GM04503 (cell line): ENCODE results near the gene TOLLIP.
"Not testable (repeated sequence)": the region's sequence is repeated elsewhere in the genome, so short reads cannot be mapped to it uniquely, and the experiment has no call there.

Source experiments
- DNase-seq: peaks from one replicate; pipeline ENCODE4 v3.0.0-alpha.2; 2012; ENCODE audit warnings: low read depth

TOLLIP gene

DNA sequence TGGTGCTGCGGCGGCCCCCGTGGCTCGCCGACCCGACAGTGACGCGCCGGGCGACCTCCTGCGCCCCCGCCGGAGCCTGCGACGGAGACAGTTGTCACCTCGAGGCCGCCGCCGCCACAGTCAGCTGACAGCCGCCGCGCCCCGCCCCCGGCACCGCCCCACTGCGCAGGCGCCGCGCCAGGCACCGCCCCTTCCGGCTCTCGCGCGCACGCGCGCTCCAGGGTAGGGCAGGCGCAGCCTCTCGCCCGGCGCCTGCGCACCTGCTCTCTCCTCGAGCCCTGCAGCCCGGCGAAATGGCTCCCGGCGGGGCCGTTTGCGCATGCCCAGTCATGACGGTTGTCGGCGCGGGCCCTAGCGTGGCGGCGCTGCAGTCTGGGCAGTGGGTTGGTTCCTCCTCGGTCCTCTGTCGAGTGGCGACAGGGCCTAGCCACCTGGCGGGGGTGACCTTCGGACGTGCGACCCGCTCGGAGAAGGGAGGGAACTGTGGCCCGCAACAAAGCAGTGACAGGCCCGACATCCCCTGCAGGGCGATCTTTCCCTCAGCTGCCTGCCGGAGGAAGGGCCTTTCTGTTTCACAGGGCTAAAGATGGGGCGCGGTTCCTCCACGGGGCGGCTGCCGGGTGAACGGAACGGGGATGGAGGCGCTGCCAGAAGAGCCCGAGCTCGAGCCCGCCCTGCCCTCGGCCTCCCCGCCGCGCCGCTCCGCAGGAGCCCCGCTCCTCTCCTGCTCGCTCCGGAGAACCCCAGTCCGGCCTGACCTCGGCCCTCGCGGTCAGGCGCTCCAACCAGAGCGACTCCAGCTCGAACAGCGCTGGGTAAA is at the start of gene TOLLIP:
TOLLIP (minus strand) TSS at position 135 of the 820 bp plus-strand sequence; CDS start at position 1, 134 bp downstream.
- DNase-seq, result peak; percentile 33

DNA sequence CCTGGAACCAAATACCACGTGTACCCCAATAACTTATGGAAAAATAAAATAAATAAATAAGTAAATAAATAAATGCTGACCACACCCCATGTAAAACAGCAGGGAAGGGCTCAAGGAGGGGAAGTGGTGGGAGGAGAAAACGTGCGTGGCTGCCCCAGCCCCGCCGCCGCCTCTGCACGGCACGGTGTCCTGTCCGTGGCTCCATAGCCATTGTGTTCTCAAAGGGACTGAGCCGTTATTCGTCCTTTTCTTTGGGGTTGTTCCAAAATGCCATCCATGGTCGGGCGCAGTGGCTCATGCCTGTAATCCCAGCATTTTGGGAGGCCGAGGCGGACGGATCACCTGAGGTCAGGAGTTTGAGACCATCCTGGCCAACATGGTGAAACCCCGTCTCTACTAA is 49.5 kb upstream of the TOLLIP start:
- not testable (repeated sequence) for DNase-seq

DNA sequence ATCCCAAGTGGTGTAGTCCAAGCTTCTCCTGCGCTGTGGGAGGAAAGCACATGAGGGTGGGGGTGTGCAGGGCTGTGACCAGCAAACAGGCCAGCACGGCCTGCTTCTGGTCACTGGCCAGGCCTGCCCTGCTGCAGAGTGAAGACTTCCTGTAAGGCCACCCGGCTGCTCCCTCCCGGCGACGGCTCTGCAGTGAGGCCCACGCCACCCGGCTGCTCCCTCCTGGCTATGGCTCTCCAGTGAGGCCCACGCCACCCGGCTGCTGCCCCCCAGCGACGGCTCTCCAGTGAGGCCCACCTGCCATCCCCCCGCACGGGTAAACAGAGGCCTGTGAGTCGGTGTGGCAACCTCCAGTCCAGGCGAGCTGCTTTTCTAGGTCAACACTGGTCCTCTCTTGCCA is 48.9 kb upstream of the TOLLIP start:
- no peak for DNase-seq

DNA sequence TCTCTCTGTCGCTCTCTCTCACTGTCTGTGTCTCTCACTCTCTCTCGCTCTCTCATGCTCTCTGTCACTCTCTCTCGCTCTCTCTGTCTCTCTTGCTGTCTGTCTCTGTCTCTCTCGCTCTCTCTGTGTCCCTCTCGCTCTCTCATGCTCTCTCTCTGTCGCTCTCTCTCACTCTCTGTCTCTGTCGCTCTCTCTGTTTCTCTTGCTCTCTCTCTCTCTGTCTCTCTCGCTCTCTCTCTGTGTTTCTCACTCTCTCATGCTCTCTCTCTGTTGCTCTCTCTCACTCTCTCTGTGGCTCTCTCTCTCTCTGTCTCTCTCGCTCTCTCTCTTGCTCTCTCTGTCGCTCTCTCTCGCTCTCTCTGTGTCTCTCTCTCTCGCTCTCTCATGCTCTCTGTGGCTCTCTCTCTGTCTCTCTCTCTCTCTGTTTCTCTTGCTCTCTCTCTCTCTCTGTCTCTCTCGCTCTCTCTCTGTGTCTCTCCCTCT is 47.1 kb upstream of the TOLLIP start:
- DNase-seq, result no peak

DNA sequence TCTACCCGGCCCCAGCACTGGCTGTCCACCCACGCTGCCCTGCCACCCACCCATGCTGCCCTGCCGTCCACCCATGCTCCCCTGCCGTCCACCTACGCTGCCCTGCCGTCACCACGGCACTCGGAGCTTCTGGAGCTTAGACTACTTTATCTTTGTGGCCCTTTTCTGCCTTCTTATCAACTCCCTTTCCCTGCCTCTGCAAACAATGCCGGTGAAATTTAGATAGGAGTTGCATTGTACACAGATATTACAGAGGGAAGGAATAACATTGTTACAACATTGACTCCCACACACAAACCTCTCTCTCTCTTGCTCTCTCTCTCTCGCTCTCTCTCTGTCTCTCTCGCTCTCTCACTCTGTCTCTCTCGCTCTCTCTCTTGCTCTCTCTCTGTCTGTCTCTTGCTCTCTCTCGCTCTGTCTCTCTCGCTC is 46.6 kb upstream of the TOLLIP start:
- DNase-seq, result no peak

DNA sequence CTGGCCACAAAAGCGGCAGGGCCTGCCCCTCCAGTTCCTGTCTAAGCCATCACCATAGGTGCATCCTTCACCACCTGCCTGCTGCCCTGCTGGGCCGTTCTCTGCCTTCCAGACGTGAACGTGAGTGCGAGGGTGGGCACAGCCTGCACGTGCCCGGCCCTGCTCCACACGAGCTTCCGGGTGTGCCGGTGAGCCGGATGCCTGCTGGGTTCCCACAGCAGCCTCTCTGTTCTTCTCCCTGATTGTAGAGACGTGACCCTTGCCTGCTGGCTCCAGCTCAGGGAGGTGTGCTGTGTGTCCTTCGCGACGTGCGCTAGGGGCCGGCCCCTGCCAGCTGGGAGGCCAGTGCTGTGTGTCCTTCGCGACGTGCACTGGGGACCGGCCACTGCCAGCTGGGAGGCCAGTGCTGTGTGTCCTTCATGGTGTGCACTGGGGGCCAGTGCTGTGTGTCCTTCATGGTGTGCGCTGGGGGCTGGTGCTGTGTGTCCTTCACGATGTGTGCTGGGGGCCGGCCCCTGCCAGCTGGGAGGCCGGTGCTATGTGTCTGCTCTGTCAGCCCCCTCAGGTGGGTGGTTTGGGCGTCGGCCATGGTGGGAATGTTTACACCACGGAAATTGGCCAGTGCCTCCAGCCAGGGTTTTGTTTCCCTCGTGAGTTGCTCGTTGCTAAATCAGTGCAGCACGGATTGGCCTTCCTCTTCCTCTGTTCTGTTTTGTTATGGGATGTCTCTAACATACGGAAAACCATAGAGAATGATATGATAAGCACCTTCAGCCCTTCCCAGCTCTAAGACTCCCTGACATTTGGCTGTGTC is 44.9 kb upstream of the TOLLIP start:
- no peak for DNase-seq

DNA sequence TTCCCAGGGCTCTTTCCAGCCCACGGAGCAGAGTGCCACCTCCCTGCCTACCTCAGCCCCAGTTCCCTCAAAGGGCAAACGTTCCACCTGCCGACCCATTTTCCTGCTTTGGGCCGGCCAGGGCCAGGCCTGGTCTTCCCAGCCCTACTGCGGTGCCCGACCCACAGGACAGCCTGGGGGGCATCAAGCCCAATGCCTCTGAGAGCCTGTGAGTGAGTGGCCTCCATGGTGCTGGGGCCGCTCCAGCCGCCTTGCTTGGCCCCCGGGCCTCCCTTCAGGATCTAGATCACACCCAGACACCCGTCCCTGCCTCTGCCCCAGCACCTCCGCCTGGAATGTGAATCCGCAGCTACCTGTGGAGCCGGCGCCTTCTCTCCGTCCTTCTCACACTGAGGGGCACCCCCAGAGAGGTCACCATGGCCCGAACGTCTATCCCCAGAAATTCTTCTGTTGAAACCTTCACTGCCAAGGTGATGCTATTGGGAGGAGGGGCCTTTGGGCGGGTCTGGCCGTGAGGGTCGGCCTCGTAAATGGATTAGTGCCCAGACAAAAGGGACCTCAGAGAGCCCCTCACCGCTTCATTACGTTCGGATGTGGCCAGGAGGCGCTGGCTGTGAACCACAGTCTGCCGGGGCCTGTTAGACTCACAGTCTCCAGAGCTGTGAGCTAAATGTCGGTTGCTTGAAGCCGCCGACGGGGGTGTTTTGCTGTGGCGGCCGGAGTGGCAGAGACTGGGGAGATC is 44.1 kb upstream of the TOLLIP start:
- no peak for DNase-seq

DNA sequence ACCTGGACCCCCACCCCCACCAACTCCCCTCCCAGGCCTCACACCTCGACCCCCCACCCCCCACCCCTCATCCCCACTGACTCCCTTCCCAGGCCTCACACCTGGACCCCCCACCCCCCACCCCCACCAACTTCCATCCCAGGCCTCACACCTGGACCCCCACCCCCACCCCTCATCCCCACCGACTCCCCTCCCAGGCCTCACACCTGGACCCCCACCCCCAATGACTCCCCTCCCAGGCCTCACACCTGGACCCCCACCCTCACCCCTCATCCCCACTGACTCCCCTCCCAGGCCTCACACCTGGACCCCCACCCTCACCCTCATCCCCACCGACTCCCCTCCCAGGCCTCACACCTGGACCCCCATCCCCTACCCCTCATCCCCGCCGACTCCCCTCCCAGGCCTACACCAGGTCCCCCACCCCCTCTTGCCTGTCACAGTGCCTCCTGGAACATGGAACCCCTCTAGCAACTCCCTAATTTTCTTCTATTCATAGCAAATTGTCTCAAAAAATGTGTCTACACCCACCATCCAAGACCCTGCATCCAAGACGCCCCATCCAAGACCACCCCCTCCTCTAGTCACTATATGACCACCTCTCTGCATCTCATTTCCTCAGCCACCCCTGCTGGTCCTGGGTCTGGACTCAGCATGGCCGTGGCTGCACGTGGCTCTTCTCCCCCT is 43.4 kb upstream of the TOLLIP start:
- no peak for DNase-seq

DNA sequence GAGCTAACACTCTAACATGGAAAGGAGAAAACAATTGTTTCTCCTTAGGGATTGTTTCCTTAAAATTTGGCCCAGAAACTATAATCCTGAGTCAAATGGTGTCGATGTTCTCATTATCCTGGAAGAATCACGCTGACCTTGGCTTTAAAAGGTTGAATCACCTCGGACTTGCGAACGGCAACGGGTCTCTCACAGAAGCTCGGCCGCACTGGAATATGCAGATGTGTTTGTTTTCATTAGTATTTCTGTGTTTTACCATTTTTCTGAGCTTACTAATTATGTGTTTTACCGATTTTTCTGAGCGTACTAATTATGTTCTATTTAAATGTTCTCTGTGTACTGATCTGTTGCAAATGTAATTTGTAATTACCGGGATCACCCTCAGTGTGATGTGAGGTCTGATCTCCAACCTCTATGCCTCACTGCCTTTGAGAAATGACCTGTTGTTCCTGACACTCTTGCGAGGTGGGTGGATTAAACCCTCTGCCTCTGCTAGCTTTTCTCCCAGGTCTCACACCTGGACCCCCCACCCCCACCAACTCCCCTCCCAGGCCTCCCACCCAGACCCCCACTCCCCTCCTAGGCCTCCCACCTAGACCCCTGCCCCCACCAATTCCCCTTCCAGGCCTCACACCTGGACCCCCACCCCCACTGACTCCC is 42.0 kb upstream of the TOLLIP start:
- no peak for DNase-seq

DNA sequence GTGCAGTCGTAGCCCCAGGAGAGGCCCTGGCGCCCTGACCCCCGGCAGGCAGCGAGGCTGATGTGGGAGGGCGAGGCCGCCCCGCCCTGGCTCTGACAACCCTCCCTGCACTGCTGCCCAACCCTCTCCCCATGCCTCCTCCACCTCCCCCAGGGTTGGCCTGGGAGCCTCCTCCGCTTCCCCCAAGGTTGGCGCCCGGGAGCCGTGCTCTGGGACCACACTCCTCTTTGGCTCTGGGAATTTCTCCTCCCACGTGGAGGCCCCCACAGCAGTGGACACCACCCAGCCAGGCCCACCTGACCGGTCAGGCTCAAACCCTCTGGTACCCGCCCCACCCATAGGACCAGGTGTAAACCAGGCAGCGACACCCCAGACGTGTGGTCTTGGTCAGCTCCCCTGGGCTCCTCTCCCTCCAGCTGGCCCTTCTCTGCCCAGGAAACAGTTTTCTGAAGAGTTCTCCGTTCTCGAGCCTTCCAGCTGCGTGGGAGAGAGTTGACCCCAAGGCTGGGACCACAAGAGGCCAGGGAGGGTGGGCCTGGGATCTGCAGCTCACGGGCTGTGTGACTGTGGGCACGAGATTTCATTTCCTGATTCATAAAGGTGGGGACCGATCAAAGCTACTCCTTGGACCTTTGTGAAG is 40.8 kb upstream of the TOLLIP start:
- DNase-seq, result no peak

DNA sequence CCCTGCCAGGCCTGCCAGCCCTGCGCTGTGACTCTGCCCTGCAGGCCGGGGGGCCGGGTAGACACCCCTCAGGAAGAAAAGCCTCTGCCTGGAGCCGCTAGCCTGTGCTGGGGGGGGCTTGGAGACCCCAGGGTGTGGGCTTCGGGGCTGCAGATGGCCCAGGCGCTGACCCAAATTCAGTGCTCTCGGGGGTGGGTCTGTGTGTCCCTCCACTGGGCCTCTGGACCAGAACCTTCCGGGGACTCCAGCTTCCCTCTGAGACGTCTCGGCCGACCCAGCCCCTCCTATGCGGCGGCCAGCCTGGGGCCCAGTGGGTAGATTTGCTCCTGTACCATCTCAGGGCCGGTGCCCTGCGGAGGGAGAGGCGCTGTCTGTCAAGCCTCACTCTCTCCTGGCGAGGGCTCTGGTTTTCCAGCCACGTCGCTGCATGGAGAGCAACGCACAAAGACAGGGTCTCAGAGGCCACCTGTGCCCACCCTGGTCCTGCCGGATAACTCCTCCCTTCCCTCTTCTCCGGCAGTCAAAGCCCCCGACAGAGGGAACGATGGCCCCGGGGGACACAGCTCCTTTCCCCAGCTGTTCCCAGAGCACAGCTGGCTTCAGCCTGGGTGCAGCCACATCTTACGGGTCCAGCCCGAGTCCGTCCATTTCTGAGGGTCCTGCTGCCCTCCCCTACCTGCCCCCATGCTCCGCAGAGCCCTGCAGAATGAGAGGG is 40.1 kb upstream of the TOLLIP start:
- no peak for DNase-seq

DNA sequence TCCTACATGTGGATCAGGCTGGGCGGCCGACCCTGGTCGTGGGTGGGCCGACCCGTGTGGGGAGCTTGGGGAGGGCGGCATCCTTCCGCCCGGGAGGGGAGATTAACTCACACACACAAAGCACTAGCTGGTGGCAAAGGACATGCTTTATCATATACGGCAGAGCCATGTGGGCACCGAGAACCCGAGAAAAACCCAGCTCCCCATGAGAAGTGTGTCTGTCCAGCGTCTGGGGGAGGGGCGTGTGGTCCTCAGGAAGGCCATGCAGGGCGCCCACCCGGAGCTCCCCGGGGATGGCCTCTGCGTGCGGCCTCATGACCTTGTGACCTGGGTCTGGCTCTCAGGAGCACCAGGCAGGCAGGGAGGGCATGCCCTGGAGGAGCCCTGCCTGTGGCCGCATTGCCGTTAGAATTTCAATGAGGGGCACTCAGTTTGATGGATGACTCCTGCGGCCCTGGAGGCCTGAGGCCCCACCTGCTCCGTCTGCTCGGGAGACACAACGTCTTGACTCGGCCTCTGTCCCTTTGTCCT is 39.4 kb upstream of the TOLLIP start:
- no peak for DNase-seq

DNA sequence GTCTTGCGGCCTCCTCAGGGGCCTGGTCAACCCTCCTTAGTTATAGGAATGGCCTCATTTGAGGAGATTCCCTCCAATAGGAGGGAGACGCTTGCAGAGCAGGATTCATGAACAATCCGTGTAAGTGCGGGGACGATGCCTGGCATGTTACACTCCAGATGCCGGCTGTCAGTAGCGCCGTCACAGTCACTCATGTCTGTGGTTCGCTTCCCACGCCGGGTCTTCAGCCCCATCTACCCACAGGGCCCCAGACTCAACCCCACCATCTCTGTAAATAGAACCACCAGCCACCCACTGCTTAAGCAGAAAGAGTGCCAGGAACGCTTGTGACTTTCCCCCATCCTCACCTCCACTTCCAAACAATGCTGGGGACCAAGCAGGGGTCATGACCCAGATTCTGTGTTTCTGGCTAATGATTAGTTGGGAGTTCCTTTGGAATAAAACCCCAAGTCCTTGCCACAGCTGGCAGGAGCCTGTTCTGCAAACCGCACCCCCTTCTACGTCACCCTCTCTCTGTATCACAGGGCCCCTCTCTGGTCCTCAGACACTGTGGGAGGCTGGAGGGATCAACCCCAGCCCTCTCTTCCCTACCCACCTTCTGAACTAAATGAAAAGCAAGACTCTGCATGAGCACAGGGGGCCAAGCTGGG is 38.8 kb upstream of the TOLLIP start:
- no peak for DNase-seq

DNA sequence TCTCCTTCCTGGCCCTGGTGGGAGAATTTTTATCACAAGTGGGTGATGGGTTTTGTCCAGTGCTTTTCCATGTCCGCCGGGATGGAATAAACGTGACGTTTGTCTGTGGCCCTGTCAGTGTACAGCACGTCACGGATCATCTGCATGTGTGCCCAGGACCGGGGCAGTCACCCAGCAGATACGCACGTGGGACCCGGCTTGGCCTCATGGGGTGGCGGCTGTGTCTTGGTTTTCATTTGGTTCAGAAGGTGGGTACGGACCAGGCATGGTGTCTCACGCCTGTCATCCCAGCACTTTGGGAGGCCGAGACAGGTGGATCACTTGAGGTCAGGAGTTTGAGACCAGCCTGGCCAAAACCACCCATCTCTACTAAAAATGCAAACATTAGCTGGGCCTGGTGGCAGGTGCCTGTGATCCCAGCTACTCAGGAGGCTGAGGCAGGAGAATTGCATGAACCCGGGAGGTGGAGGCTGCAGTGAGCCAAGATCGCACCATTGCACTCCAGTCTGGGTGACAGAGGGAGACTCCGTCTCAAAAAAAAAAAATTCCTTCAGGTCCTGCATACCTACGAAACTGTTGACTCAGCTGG is 38.1 kb upstream of the TOLLIP start:
- DNase-seq, result not testable (repeated sequence)

DNA sequence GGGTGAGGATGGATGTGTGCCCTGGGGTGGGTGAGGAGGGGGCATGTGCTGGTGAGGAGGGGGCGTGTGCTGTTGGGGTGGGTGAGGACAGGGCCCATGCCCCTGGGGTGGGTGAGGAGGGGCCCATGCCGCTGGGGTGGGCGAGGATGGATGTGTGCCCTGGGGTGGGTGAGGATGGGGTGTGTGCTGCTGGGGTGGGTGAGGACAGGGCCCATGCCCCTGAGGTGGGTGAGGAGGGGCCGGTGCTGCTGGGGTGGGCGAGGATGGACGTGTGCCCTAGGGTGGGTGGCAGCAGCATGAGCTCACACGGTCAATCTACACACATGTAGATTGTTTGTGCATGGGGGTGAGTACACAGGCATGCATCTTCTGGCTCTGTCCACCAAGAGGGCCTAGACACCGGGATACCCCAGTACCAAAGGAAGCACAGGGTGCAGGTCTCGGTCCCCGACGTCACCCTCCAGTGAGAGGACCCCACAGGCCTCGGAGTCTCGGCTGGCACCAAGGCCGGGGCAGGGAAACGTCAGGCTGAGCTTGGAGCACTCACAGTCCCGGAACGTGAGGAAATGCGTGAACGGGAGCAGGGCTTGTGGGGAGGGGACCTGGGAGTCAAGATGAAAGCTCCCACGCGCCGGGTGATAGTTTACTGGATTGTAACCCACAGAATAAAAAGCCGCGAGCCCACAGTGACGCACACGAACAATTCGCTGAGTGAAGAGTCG is 37.4 kb upstream of the TOLLIP start:
- DNase-seq, result no peak

DNA sequence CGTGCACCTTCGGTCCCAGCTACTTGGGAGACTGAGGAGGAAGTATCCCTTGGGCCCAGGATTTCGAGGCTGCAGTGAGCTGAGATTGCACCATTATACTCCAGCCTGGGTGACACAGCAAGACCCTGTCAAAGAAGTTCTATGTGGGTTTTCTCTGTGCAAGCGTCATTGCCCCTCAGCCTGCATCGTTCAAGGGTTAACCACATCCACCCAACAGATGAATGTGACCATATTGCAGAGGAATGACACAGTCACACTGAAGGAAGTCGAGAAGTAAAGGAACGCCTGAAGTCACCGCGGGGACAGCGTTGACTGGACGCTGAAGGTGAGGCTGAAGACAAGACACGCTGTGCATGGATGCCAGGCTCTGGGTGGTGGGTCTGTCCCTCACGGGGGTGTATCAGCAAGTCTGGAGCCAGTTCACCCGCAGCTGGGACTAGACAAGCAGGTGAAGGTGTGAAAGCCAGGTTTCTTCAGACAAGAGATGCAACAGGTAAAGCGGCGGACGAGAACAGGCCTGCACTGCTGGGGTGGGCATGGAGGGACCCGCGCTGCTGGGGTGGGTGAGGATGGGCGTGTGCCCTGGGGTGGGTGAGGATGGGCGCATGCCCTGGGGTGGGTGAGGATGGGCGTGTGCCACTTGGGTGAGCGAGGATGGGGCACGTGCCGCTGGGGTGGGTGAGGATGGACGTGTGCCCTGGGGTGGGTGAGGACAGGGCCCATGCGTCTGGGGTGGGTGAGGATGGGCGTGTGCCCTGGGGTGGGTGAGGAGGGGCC is 36.5 kb upstream of the TOLLIP start:
- no peak for DNase-seq

DNA sequence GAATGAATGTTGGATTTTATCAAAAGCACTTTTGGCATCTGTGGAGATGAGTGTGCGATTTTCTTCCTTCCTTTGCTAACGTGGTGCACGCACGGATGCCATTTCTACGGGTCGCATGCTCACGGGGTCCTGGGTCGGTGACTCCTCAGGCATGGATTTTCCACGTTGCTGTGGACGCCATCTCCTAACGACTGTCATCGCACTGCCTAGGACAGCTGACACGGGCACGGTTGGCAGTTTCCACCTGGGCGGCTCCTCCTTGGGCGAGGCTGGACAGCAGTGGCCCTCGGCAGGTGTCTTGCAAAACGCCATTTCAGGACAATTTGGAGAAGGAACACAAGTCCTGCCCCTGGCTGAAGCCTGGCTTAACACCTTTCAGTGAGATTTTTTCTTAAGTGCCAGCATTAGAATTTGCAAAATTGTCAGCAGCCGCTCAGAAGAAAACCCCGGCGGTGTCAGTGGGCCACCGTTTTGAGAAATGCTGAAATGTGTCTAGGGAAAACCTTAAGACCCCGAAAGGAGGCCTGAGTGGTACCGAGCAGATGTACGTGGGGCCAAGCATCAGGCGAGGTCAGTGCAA is 34.7 kb upstream of the TOLLIP start:
- no peak for DNase-seq
